ENCODE measurements around the gene TRPC1.

The TRPC1 gene

GRCh38 chr3:142839831-142840230 is 116.0 kb downstream of the TRPC1 start:
- TF ChIP-seq REST (IDR thresholded peaks at IDR 0.05; ENCODE audit: insufficient read depth in 1 of 2, low read depth in 2 of 2, low read length in 2 of 2) (no peak), TAF1 (IDR thresholded peaks at IDR 0.05; ENCODE audit: borderline replicate concordance, insufficient read depth, low read length) (no peak), FOXP2 (optimal IDR thresholded peaks at IDR 0.05; ENCODE audit: borderline replicate concordance, extremely low read depth, extremely low read length, insufficient read depth) (no peak), SIN3A (IDR thresholded peaks at IDR 0.05; ENCODE audit: borderline replicate concordance, insufficient read depth, low read length) (no peak)

- TF ChIP-seq POLR2AphosphoS5 (IDR thresholded peaks at IDR 0.05; ENCODE audit: low read depth, low read length) (no peak), FOXP2 (optimal IDR thresholded peaks at IDR 0.05; ENCODE audit: borderline replicate concordance, extremely low read depth, extremely low read length, insufficient read depth) (no peak)
These were observed 120.6 kb downstream of the TRPC1 start for GRCh38 chr3:142844339-142844977.

DNA sequence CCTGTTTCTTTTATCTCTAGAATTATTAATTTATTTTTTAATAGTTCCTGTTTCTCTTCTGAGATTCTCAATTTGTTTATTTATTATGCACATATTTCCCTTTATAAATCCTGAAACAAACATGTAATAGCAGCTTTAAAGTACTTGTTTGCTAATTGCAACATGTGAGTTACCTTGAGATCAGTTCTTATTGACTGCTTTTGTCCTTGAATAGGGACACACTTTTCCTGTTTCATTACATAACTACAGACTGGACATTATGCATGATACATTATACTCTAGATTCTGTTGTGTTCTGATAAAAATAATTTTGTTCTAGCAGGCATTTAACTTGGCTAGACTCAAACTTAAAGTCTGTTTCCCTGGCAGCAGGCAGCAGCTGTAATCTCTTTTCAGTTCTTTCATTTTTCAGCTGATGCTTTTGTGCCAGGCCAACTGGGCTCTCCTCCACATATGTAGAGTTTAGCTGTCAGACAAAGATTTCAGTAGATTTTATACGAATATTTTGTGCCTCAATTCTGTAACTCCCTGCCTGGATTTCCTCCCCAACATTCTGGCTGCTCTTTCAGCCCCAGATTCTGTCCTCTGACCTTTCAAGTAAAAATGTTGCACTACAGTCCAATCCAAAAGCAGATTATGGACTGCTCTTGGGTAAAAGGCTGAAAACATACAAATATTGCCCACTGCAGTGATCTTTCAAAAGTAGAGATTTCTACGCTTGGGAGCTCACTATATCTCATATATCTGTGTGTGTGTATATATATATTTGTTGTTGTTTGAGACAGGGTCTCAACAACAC is 123.1 kb downstream of the TRPC1 start:
- TF ChIP-seq POLR2AphosphoS5 (IDR thresholded peaks at IDR 0.05; ENCODE audit: low read depth, low read length) = no peak
- TF ChIP-seq SIN3A (IDR thresholded peaks at IDR 0.05; ENCODE audit: borderline replicate concordance, insufficient read depth, low read length) = no peak
- TF ChIP-seq TAF1 (IDR thresholded peaks at IDR 0.05; ENCODE audit: borderline replicate concordance, insufficient read depth, low read length) = no peak
- no peak for TF ChIP-seq REST (IDR thresholded peaks at IDR 0.05; ENCODE audit: insufficient read depth in 1 of 2, low read depth in 2 of 2, low read length in 2 of 2)
- TF ChIP-seq FOXP2 (optimal IDR thresholded peaks at IDR 0.05; ENCODE audit: borderline replicate concordance, extremely low read depth, extremely low read length, insufficient read depth) = no peak

DNA sequence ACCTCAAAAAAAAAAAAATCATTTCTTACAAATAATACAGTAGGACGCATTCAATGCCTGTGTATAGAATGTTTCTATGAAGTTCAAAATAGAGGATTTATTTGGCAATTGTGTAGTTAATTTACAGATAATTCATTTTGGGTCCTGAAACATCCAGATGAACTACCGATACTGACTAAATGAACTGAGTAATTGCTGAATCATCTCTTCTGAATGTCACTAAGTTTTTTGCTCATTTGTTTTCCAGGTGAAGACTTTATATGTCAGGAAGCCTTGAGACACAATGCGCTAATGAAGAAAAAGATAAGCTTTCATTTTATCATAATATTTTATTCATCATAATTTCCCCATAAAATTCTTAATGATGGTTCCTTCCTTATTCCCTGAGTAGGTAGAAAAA is 125.3 kb downstream of the TRPC1 start:
- TF ChIP-seq REST (IDR thresholded peaks at IDR 0.05; ENCODE audit: insufficient read depth in 1 of 2, low read depth in 2 of 2, low read length in 2 of 2) = no peak
- no peak for TF ChIP-seq TAF1 (IDR thresholded peaks at IDR 0.05; ENCODE audit: borderline replicate concordance, insufficient read depth, low read length)
- TF ChIP-seq SIN3A (IDR thresholded peaks at IDR 0.05; ENCODE audit: borderline replicate concordance, insufficient read depth, low read length) = no peak
- no peak for TF ChIP-seq POLR2AphosphoS5 (IDR thresholded peaks at IDR 0.05; ENCODE audit: low read depth, low read length)
- no peak for TF ChIP-seq FOXP2 (optimal IDR thresholded peaks at IDR 0.05; ENCODE audit: borderline replicate concordance, extremely low read depth, extremely low read length, insufficient read depth)

DNA sequence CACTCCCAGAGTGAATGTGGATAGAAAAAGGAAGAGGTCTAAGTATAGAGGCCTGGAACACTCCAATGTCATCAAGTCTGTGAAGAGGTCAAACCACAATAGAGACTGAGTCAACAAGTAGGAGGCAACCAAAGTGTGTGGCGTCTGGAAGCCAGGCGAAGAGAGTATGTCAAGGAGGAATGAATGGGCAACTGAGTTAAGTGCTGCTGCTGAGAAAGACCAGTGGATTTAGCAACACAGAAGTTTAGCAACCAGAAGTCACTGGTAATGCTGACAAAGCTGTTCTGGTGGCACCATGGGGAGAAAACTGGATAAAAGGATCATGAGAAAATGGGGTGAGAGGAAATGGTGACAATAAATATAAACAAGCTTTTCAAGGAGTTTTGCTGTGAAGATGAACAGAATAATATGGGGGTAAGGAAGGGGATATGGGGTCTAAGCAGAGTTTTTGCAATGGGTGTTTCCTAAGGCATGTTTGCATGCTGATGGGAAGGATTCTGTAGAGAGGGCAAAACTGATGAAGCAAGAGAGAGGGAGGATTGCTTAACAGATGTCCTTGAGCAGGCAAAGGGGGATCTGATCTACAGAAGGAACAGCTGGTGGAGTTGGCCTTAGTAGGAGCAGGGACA is 126.7 kb downstream of the TRPC1 start:
- peak; percentile 33 for TF ChIP-seq FOXP2 (optimal IDR thresholded peaks at IDR 0.05; ENCODE audit: borderline replicate concordance, extremely low read depth, extremely low read length, insufficient read depth)
- no peak for TF ChIP-seq POLR2AphosphoS5 (IDR thresholded peaks at IDR 0.05; ENCODE audit: low read depth, low read length)

DNA sequence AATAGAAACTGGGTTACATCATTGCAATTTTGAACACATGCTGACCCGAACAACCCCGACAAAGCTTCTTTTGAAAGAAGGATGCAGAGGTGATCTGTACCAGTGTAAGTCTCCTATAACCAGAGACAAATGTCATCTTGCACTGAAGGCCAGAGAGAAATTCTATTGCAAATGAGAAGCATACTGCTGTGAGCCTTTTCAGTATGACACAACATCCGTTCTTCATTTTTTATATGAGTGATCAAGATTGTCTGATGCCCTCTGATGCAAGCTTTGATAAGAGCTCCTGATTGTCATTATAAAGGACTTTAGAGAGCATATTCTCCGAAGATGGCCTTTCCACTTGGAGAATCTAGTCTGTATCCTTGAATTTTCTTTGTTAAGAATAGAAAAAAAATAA is 128.2 kb downstream of the TRPC1 start:
- TF ChIP-seq REST (IDR thresholded peaks at IDR 0.05; ENCODE audit: insufficient read depth in 1 of 2, low read depth in 2 of 2, low read length in 2 of 2) = no peak
- TF ChIP-seq POLR2AphosphoS5 (IDR thresholded peaks at IDR 0.05; ENCODE audit: low read depth, low read length) = no peak
- TF ChIP-seq SIN3A (IDR thresholded peaks at IDR 0.05; ENCODE audit: borderline replicate concordance, insufficient read depth, low read length) = no peak
- TF ChIP-seq FOXP2 (optimal IDR thresholded peaks at IDR 0.05; ENCODE audit: borderline replicate concordance, extremely low read depth, extremely low read length, insufficient read depth) = no peak
- no peak for TF ChIP-seq TAF1 (IDR thresholded peaks at IDR 0.05; ENCODE audit: borderline replicate concordance, insufficient read depth, low read length)

Measured in PFSK-1 (cell line).